Tibial artery (tissue), 4 donors: ENCODE measurements around the gene FAM9B.

Source experiments
- DNase-seq, 2 donors: peaks; one replicate each; pipeline ENCODE4 v3.0.0-alpha.2; 2019
- H3K27ac ChIP-seq, 2 donors: fragments of 200-600 bp; sonication (generic) in 1 of 2; 1 replicate in 1 of 2; 2 replicates in 1 of 2; pipeline ENCODE4 v1.5.1; 2018 to 2019; ENCODE audit warnings: mild to moderate bottlenecking in 1 of 2
- H3K27me3 ChIP-seq, 2 donors: fragments of 200-600 bp; sonication (generic) in 1 of 2; one replicate each; pipeline versions ENCODE4 v1.5.1 to v1.6.0; 2016 to 2019
- H3K36me3 ChIP-seq, 3 donors: fragments of 200-600 bp; sonication (generic) in 2 of 3; one replicate each; pipeline ENCODE4 v1.5.1; 2016 to 2019; ENCODE audit warnings: mild to moderate bottlenecking in 2 of 3
- H3K4me1 ChIP-seq, 4 donors: fragments of 200-600 bp; sonication (generic) in 2 of 4; 1 replicate in 3 of 4; 2 replicates in 1 of 4; pipeline ENCODE4 v1.5.1; 2016 to 2019
- H3K4me3 ChIP-seq, 2 donors: fragments of 200-600 bp; sonication (generic) in 1 of 2; 1 replicate in 1 of 2; 2 replicates in 1 of 2; pipeline ENCODE4 v1.5.1; 2018 to 2019; ENCODE audit warnings: mild to moderate bottlenecking in 2 of 2
- H3K9me3 ChIP-seq, 3 donors: fragments of 200-600 bp; sonication (generic) in 1 of 3; one replicate each; pipeline ENCODE4 v1.5.1; 2016 to 2019
- intact Hi-C: fragments of 100-400 bp; cut with DNase I; formaldehyde crosslinking; loops from one replicate; pipeline ENCODE4 v1.15.0; 2023; ENCODE audit warnings: low total_unique reads
- TF ChIP-seq, protein P1 (sequence below), 2 experiments: fragments of 200-600 bp in 1 of 2; fragments of 450-650 bp in 1 of 2; IDR thresholded peaks; one replicate each; pipeline ENCODE4 v1.5.1; 2017 to 2019; ENCODE audit warnings: antibody characterized with exemption in 2 of 2, mild to moderate bottlenecking in 1 of 2, moderate library complexity in 1 of 2

The FAM9B gene

DNA sequence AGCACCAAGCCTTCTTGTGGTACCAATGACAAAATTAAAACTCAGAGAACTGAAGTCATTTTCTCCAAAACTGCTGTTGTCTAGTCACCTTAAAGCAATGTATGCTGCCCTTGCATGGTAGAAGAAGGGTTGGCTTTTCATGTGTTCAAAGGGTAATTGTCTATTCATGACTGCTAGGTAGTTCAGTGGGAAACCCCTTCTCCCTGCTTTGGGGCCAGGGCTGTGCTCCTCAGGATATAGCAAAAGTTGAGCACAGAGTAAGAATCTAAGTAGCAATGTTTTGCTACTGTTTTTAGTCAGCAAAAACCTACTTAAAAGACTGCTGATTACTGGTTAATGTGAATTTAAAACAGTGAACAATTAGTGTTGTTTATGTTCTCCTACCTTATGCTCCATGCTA, 30.8 kb upstream of the FAM9B start:
- Histone ChIP-seq H3K9me3 (no peaks in the 10 kb centered on the region), H3K4me3 (no peak overlapping the region)
- intact Hi-C loops = no loop called here

DNA sequence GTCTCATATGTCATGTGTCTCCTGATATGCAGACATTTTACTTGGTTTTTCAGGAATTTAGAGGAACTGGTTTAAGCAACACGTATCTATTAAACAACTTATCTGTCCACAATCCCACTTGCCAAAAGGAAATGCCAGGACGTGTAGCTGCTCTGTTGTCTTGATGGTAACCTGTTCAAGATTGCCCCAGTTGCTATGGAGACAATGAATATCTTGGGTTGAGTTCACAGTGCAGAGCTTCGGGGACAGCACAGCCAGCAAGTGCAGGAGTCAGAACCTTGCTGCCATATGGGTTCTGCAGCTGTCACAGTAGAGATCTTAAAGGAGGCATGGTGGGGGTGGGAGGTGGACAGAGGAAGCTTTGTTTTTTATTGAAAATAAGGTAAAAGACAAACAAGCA, 28.7 kb upstream of the FAM9B start:
- TF ChIP-seq, protein P1, sequence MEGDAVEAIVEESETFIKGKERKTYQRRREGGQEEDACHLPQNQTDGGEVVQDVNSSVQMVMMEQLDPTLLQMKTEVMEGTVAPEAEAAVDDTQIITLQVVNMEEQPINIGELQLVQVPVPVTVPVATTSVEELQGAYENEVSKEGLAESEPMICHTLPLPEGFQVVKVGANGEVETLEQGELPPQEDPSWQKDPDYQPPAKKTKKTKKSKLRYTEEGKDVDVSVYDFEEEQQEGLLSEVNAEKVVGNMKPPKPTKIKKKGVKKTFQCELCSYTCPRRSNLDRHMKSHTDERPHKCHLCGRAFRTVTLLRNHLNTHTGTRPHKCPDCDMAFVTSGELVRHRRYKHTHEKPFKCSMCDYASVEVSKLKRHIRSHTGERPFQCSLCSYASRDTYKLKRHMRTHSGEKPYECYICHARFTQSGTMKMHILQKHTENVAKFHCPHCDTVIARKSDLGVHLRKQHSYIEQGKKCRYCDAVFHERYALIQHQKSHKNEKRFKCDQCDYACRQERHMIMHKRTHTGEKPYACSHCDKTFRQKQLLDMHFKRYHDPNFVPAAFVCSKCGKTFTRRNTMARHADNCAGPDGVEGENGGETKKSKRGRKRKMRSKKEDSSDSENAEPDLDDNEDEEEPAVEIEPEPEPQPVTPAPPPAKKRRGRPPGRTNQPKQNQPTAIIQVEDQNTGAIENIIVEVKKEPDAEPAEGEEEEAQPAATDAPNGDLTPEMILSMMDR (IDR thresholded peaks at IDR 0.05) = no peak
- Histone ChIP-seq H3K36me3 (no peaks in the 10 kb centered on the region), H3K4me1 (no peaks in the 10 kb centered on the region), H3K4me3 (no peak overlapping the region), H3K27me3 (no peaks in the 10 kb centered on the region), H3K9me3 (no peaks in the 10 kb centered on the region), H3K27ac (no peak overlapping the region)
- no peak for DNase-seq
- intact Hi-C loops = no loop called here

More for the DNA sequence above, 30.8 kb upstream of the FAM9B start:
- DNase-seq = no peak
- Histone ChIP-seq H3K27me3 (no peaks in the 10 kb centered on the region), H3K4me1 (no peaks in the 10 kb centered on the region), H3K27ac (no peak overlapping the region), H3K36me3 (no peaks in the 10 kb centered on the region)
- TF ChIP-seq, protein P1 (IDR thresholded peaks at IDR 0.05) = no peak

DNA sequence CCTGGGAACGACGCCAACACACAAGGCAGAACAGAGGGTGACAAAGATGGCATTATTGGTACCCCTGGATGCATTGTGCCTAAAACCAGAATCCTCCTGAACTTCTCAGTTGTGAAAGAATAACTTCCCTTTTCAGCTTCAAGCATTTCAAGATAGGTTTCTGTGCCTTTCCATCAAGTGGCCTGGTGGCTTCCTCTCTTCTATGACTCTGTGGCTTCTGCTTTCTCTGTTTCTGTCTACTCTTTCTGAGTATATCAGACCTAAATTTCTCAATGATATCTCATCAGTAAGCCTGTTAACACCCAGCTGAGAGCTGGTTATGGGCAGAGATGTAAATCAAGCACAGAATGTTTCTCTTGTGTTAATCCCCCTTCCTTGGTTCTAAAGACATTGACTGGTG, 21.4 kb upstream of the FAM9B start:
- no peak for DNase-seq
- no peak overlapping the region for H3K27ac ChIP-seq
- intact Hi-C loops = no loop called here
- TF ChIP-seq, protein P1 (IDR thresholded peaks at IDR 0.05) = no peak
- H3K4me3 ChIP-seq = no peak overlapping the region
- no peaks in the 10 kb centered on the region for H3K4me1 ChIP-seq
- no peaks in the 10 kb centered on the region for H3K27me3 ChIP-seq
- no peaks in the 10 kb centered on the region for H3K9me3 ChIP-seq
- no peaks in the 10 kb centered on the region for H3K36me3 ChIP-seq

DNA sequence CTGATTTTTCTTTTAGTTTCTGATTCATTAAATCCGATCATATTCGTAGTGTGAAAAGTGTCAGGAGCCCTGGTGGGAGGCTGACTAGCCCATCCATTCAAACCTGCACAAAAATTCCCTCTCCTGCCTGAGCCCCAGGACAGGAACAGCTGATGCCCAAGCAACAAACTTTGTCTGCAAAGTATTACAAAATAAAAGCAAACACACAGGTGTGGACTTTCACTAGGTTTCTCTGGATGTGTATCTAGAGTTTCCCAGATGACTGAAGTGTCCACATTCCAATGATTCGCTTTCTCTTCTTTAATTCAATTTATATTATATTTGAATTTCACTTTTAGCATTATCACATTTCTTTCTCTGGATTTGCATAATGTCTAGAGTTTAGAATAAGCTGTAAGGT, 18.2 kb upstream of the FAM9B start:
- H3K9me3 ChIP-seq = no peaks in the 10 kb centered on the region
- no peaks in the 10 kb centered on the region for H3K4me1 ChIP-seq
- no peak overlapping the region for H3K27ac ChIP-seq
- DNase-seq = no peak
- no peaks in the 10 kb centered on the region for H3K36me3 ChIP-seq
- intact Hi-C loops = no loop called here
- H3K4me3 ChIP-seq = no peak overlapping the region
- no peaks in the 10 kb centered on the region for H3K27me3 ChIP-seq
- TF ChIP-seq, protein P1 (IDR thresholded peaks at IDR 0.05) = no peak

DNA sequence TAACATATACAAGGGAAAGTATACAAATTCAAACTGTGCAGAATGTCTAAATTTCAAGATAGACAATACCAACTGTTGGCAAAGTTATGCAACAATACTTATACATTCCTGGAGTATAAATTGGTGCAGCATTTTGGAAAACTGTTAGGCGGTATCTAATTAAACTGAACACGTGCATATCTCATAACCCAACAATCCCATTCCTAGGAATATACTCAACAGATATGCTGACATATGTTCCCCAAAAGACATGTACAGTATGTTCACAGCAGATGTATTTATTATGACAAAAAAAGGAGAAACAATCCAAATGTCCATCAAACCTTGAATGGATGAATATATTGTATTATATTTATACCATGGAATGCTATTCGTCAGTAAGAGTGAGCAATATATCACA, 16.4 kb upstream of the FAM9B start:
- intact Hi-C loops = no loop called here
- no peak overlapping the region for H3K4me3 ChIP-seq
- no peaks in the 10 kb centered on the region for H3K36me3 ChIP-seq
- H3K4me1 ChIP-seq = no peaks in the 10 kb centered on the region
- no peak overlapping the region for H3K27ac ChIP-seq
- no peaks in the 10 kb centered on the region for H3K9me3 ChIP-seq
- no peaks in the 10 kb centered on the region for H3K27me3 ChIP-seq
- TF ChIP-seq, protein P1 (IDR thresholded peaks at IDR 0.05) = no peak
- DNase-seq = no peak

DNA sequence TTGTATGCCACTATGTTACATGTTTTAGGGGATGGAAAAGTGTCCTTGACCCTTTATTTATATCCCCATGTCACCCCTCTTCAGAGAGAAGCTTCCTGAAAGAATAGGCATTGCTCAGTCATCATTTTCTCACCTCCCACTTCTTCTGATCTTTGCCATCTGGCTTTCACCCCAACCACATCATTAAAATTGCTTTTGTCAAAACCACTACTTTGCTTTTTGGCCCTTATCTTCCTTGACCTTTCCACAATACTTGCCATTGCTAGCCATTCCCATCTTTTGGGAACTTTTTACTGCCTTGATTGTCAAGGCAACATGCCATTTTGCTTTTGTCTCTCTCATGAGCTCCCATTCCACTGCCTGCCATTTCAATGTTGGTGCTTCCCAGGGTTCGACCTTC, 14.9 kb upstream of the FAM9B start:
- DNase-seq = no peak
- no peak overlapping the region for H3K27ac ChIP-seq
- intact Hi-C loops = no loop called here
- no peaks in the 10 kb centered on the region for H3K36me3 ChIP-seq
- H3K27me3 ChIP-seq = no peaks in the 10 kb centered on the region
- H3K4me1 ChIP-seq = no peaks in the 10 kb centered on the region
- TF ChIP-seq, protein P1 (IDR thresholded peaks at IDR 0.05) = no peak
- H3K9me3 ChIP-seq = no peaks in the 10 kb centered on the region
- no peak overlapping the region for H3K4me3 ChIP-seq
